ENCODE results near the gene ACY1. TPM values are rescaled to one million over a fixed set of nuclear protein-coding genes. Genes with fewer than 3 reads are reported as not detected.

Gene ACY1
- total and polyA plus RNA-seq, 2 of the 13 experiments (the other 11 are each of a cell fraction or from before 2014, with no cell fraction given) = 113 to 162 TPM

DNA sequence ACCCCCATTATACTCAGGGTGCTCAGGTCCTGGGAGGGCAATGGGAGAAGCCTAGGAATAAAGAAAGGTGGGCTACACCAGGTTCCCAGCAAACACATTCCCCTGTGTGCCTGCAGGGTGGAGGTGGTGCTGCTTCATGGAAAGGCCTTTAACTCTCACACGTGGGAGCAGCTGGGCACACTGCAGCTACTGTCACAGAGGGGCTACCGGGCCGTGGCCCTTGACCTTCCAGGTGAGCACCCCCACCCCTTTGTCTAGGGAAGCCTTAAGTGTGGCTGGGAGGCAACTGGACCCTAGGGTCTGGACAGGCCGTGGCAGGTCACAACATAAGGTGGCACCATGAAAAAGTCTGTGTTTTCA lies 5.2 kb upstream of the ACY1 start:
- TF ChIP-seq PHF21A (CRISPR knock-in tag; IDR thresholded peaks at IDR 0.05) (no peak), ZSCAN12 (CRISPR knock-in tag; IDR thresholded peaks at IDR 0.05) (no peak), GABPB1 (CRISPR knock-in tag; IDR thresholded peaks at IDR 0.05) (no peak), ZNF431 (CRISPR knock-in tag; IDR thresholded peaks at IDR 0.05; ENCODE audit: borderline replicate concordance, low read depth) (no peak), PRPF4 (IDR thresholded peaks at IDR 0.05; ENCODE audit: low read depth, low read length, poor library complexity, severe bottlenecking) (no peak), ZNF569 (CRISPR knock-in tag; IDR thresholded peaks at IDR 0.05; ENCODE audit: borderline replicate concordance) (no peak), NR1H2 (CRISPR knock-in tag; IDR thresholded peaks at IDR 0.05; ENCODE audit: borderline replicate concordance, low read depth) (no peak), HDAC1 (CRISPR knock-in tag; IDR thresholded peaks at IDR 0.05) (no peak), HOXA9 (CRISPR knock-in tag; IDR thresholded peaks at IDR 0.05; ENCODE audit: borderline replicate concordance) (no peak), ETV6 (CRISPR knock-in tag; conservative IDR thresholded peaks at IDR 0.05) (no peak), SAP130 (CRISPR knock-in tag; IDR thresholded peaks at IDR 0.05; ENCODE audit: low read depth) (no peak)
- TF ChIP-seq, protein P1, sequence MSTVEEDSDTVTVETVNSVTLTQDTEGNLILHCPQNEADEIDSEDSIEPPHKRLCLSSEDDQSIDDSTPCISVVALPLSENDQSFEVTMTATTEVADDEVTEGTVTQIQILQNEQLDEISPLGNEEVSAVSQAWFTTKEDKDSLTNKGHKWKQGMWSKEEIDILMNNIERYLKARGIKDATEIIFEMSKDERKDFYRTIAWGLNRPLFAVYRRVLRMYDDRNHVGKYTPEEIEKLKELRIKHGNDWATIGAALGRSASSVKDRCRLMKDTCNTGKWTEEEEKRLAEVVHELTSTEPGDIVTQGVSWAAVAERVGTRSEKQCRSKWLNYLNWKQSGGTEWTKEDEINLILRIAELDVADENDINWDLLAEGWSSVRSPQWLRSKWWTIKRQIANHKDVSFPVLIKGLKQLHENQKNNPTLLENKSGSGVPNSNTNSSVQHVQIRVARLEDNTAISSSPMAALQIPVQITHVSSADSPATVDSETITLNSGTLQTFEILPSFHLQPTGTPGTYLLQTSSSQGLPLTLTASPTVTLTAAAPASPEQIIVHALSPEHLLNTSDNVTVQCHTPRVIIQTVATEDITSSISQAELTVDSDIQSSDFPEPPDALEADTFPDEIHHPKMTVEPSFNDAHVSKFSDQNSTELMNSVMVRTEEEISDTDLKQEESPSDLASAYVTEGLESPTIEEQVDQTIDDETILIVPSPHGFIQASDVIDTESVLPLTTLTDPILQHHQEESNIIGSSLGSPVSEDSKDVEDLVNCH (CRISPR knock-in tag; IDR thresholded peaks at IDR 0.05) = no peak
- TF ChIP-seq, protein P2, sequence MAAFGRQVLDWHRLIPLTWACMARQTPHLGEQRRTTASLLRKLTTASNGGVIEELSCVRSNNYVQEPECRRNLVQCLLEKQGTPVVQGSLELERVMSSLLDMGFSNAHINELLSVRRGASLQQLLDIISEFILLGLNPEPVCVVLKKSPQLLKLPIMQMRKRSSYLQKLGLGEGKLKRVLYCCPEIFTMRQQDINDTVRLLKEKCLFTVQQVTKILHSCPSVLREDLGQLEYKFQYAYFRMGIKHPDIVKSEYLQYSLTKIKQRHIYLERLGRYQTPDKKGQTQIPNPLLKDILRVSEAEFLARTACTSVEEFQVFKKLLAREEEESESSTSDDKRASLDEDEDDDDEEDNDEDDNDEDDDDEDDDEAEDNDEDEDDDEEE (CRISPR knock-in tag; IDR thresholded peaks at IDR 0.05) = no peak
- TF ChIP-seq, protein P3, sequence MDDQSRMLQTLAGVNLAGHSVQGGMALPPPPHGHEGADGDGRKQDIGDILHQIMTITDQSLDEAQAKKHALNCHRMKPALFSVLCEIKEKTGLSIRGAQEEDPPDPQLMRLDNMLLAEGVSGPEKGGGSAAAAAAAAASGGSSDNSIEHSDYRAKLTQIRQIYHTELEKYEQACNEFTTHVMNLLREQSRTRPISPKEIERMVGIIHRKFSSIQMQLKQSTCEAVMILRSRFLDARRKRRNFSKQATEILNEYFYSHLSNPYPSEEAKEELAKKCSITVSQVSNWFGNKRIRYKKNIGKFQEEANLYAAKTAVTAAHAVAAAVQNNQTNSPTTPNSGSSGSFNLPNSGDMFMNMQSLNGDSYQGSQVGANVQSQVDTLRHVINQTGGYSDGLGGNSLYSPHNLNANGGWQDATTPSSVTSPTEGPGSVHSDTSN (CRISPR knock-in tag; IDR thresholded peaks at IDR 0.05; ENCODE audit: borderline replicate concordance) = no peak

More for the DNA sequence above, 5.2 kb upstream of the ACY1 start:
- BruUV-seq (replicated peaks) = no TSS peak
- Histone ChIP-seq H3K9ac (ENCODE audit: insufficient read depth, low read depth, low read length) (no peak overlapping the region), H3K27ac (ENCODE audit: extremely low read length, insufficient read depth, low read length) (no peak overlapping the region), H2AFZ (ENCODE audit: low read length) (no peak overlapping the region), H3K9me3 (ENCODE audit: low read length) (no peaks in the 10 kb centered on the region), H3K79me2 (ENCODE audit: insufficient read depth, low read length) (peaks cover 9% of the 10 kb centered on the region), H3K4me1 (ENCODE audit: insufficient read depth, low read length) (peaks cover 32% of the 10 kb centered on the region), H3K4me2 (ENCODE audit: low read depth, low read length) (no peak overlapping the region), H3K27me3 (ENCODE audit: control insufficient read depth in 1 of 2, insufficient read depth in 2 of 2, low read length in 2 of 2) (no peaks in the 10 kb centered on the region; a peak in 1 of 5 replicates), H3K4me3 (replicated peaks in 1 of 3; ENCODE audit: insufficient read depth in 1 of 3, low read depth in 2 of 3, low read length in 3 of 3) (no peak overlapping the region), H4K20me1 (ENCODE audit: insufficient read depth, low read length) (no peaks in the 10 kb centered on the region), H3K36me3 (replicated peaks in 1 of 2; ENCODE audit: control insufficient read depth in 1 of 2, insufficient read depth in 2 of 2, low read length in 2 of 2) (no peaks in the 10 kb centered on the region; a peak in 1 of 5 replicates)
- ChIA-PET POLR2A (interaction anchor here (1.4 to 1.6 kb wide), 2 partner anchors 35 to 69 kb away, joined by 3 to 4 read pairs; partner anchors contain the start of gene PARP3), CTCF (ENCODE audit: low intra/inter-chr PET ratio, low total read pairs) (no interaction called here)
- FAIRE-seq = no peak
- in situ Hi-C loops (cut with HindIII; ENCODE audit: extremely low pct_ligation_motif_present, low pct_unique_long_range_greater_than_20kb) = no loop called here
- 100% methylated on average over 1 of the region's 4 CpGs for WGBS (ENCODE audit: low lambda C conversion rate)
- no peak for DNase-seq (ENCODE audit: low spot score)
- intact Hi-C loops (cut with micrococcal nuclease; ENCODE audit: unreplicated experiment) = no loop called here
- ATAC-seq = no peak

Data from HepG2 (cell line).